HepG2 (cell line): ENCODE results near the gene CELSR3. TPM values are rescaled to one million over a fixed set of nuclear protein-coding genes. Genes with fewer than 3 reads are reported as not detected.

Experiments
- CENPT ChIP-seq: sonication (generic); formaldehyde crosslinking; IDR thresholded peaks from 2 replicates; pipeline ENCODE4 v1.8.0; 2022; ENCODE audit warnings: low read depth, mild to moderate bottlenecking, moderate library complexity, missing genetic modification reagents
- EHMT2 ChIP-seq: fragments of 200-600 bp; sonication (generic); IDR thresholded peaks from 2 replicates; pipeline ENCODE4 v1.7.0; 2017; ENCODE audit warnings: antibody characterized with exemption, low read depth, low read length, borderline replicate concordance
- KDM1A ChIP-seq: IDR thresholded peaks from 2 replicates; pipeline ENCODE4 v1.6.1; 2016; ENCODE audit warnings: missing compliant biosample characterization
- NBN ChIP-seq: fragments of 450-650 bp; conservative IDR thresholded peaks from 2 replicates; pipeline ENCODE4 v1.6.1; 2017
- NR2F6 ChIP-seq, 2 experiments: IDR thresholded peaks; 2 replicates each; pipeline ENCODE4 v1.6.1; 2016; ENCODE audit warnings: antibody characterized with exemption in 1 of 2, mild to moderate bottlenecking in 1 of 2
- POGZ ChIP-seq: sonication (generic); formaldehyde crosslinking; IDR thresholded peaks from 2 replicates; pipeline ENCODE4 v1.4.0; 2020; ENCODE audit warnings: mild to moderate bottlenecking, missing genetic modification reagents
- SIN3A ChIP-seq: IDR thresholded peaks from 2 replicates; pipeline ENCODE4 v1.6.1; 2011; ENCODE audit warnings: low read depth, mild to moderate bottlenecking, control low read depth, low read length, borderline replicate concordance
- THAP11 ChIP-seq: IDR thresholded peaks from 2 replicates; pipeline ENCODE4 v1.6.1; 2016; ENCODE audit warnings: missing biosample characterization, missing genetic modification reagents
- TRIM22 ChIP-seq: fragments of 450-650 bp; IDR thresholded peaks from 2 replicates; pipeline ENCODE4 v1.6.1; 2017
- U2AF1 ChIP-seq: fragments of 200-400 bp; formaldehyde crosslinking; optimal IDR thresholded peaks from 2 replicates; pipeline ENCODE3; 2017; ENCODE audit warnings: mild to moderate bottlenecking, low read depth, low read length
- ZKSCAN8 ChIP-seq: IDR thresholded peaks from 2 replicates; pipeline ENCODE4 v1.6.1; 2016; ENCODE audit warnings: borderline replicate concordance, missing genetic modification reagents, missing compliant biosample characterization
- ZNF333 ChIP-seq: sonication (generic); formaldehyde crosslinking; IDR thresholded peaks from 2 replicates; pipeline ENCODE4 v1.4.0; 2020; ENCODE audit warnings: mild to moderate bottlenecking, missing genetic modification reagents, borderline replicate concordance
- ZNF703 ChIP-seq: sonication (generic); formaldehyde crosslinking; IDR thresholded peaks from 2 replicates; pipeline ENCODE4 v1.5.1; 2020; ENCODE audit warnings: missing genetic modification reagents, mild to moderate bottlenecking, moderate library complexity, borderline replicate concordance
- polyA plus RNA-seq, 8 experiments: library from polyadenylated mRNA; depleted of rRNA in 3 of 8; stranded (reverse) in 7 of 8; unstranded in 1 of 8; fragments of >200 nt; fragmentation: Illumina TruSeq in 4 of 8; extraction: Trizol in 4 of 8; gene quantifications; 2 replicates each; pipeline versions ENCODE4 v1.2.1 to v1.2.3, GENCODE V29; 2011 to 2016; ENCODE audit warnings: low read depth in 4 of 8, missing spikeins in 1 of 8, mixed read lengths in 1 of 8; ENCODE audit not compliant: insufficient read depth in 1 of 8
- total RNA-seq, 5 experiments: library from RNA; depleted of rRNA; stranded (reverse); fragments of >200 nt; fragmentation: Illumina TruSeq; extraction: Trizol; gene quantifications; 2 replicates each; pipeline ENCODE4 v1.2.3, GENCODE V29; 2016; ENCODE audit warnings: low read depth in 1 of 5
- TF ChIP-seq, protein P1 (sequence below): sonication (generic); formaldehyde crosslinking; IDR thresholded peaks from one replicate; pipeline ENCODE4 v1.5.1; 2020; ENCODE audit warnings: mild to moderate bottlenecking, missing genetic modification reagents; ENCODE audit errors: not compliant biosample characterization
- TF ChIP-seq, protein P2 (sequence below): sonication (generic); formaldehyde crosslinking; IDR thresholded peaks from 2 replicates; pipeline ENCODE4 v1.8.0; 2022; ENCODE audit warnings: mild to moderate bottlenecking, missing genetic modification reagents
- TF ChIP-seq, protein P3 (sequence below): IDR thresholded peaks from 2 replicates; pipeline ENCODE4 v1.6.1; 2016; ENCODE audit warnings: control low read depth

The CELSR3 gene
- total and polyA plus RNA-seq, 2 of the 13 experiments (the other 11 are each of a cell fraction or from before 2014, with no cell fraction given) = 5.4 to 6.7 TPM

- TF ChIP-seq, protein P1, sequence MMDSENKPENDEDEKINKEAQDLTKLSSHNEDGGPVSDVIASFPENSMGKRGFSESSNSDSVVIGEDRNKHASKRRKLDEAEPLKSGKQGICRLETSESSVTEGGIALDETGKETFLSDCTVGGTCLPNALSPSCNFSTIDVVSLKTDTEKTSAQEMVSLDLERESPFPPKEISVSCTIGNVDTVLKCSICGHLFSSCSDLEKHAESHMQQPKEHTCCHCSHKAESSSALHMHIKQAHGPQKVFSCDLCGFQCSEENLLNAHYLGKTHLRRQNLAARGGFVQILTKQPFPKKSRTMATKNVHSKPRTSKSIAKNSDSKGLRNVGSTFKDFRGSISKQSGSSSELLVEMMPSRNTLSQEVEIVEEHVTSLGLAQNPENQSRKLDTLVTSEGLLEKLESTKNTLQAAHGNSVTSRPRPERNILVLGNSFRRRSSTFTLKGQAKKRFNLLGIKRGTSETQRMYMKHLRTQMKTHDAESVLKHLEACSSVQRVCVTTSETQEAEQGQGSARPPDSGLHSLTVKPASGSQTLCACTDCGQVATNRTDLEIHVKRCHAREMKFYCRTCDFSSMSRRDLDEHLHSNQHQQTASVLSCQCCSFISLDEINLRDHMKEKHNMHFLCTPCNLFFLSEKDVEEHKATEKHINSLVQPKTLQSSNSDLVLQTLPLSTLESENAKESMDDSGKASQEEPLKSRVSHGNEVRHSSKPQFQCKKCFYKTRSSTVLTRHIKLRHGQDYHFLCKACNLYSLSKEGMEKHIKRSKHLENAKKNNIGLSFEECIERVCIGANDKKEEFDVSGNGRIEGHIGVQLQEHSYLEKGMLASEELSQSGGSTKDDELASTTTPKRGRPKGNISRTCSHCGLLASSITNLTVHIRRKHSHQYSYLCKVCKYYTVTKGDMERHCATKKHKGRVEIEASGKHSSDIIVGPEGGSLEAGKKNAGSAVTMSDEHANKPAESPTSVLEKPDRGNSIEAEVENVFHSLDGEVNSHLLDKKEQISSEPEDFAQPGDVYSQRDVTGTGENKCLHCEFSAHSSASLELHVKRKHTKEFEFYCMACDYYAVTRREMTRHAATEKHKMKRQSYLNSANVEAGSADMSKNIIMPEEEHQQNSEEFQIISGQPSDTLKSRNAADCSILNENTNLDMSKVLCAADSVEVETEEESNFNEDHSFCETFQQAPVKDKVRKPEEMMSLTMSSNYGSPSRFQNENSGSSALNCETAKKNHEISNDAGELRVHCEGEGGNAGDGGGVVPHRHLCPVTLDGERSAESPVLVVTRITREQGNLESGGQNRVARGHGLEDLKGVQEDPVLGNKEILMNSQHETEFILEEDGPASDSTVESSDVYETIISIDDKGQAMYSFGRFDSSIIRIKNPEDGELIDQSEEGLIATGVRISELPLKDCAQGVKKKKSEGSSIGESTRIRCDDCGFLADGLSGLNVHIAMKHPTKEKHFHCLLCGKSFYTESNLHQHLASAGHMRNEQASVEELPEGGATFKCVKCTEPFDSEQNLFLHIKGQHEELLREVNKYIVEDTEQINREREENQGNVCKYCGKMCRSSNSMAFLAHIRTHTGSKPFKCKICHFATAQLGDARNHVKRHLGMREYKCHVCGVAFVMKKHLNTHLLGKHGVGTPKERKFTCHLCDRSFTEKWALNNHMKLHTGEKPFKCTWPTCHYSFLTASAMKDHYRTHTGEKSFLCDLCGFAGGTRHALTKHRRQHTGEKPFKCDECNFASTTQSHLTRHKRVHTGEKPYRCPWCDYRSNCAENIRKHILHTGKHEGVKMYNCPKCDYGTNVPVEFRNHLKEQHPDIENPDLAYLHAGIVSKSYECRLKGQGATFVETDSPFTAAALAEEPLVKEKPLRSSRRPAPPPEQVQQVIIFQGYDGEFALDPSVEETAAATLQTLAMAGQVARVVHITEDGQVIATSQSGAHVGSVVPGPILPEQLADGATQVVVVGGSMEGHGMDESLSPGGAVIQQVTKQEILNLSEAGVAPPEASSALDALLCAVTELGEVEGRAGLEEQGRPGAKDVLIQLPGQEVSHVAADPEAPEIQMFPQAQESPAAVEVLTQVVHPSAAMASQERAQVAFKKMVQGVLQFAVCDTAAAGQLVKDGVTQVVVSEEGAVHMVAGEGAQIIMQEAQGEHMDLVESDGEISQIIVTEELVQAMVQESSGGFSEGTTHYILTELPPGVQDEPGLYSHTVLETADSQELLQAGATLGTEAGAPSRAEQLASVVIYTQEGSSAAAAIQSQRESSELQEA (CRISPR knock-in tag) = peak; percentile 23
- TF ChIP-seq THAP11 (0 out of 2 replicates have a peak, but pooled peaks have one; percentile 22), ZNF703 (CRISPR knock-in tag) (no peak), CENPT (no peak), TRIM22 (no peak), ZKSCAN8 (CRISPR knock-in tag) (no peak), NBN (no peak), KDM1A (CRISPR knock-in tag) (no peak), POGZ (CRISPR knock-in tag) (no peak), U2AF1 (no peak), SIN3A (peak; percentile 36; the same call in 1 of the 2 replicates), ZNF333 (CRISPR knock-in tag) (no peak), NR2F6 (IDR thresholded peaks at IDR 0.05) (no peak), NR2F6 (CRISPR knock-in tag; IDR thresholded peaks at IDR 0.05) (peak; percentile 14; the same call in 1 of the 2 replicates), EHMT2 (no peak)
- TF ChIP-seq, protein P2, sequence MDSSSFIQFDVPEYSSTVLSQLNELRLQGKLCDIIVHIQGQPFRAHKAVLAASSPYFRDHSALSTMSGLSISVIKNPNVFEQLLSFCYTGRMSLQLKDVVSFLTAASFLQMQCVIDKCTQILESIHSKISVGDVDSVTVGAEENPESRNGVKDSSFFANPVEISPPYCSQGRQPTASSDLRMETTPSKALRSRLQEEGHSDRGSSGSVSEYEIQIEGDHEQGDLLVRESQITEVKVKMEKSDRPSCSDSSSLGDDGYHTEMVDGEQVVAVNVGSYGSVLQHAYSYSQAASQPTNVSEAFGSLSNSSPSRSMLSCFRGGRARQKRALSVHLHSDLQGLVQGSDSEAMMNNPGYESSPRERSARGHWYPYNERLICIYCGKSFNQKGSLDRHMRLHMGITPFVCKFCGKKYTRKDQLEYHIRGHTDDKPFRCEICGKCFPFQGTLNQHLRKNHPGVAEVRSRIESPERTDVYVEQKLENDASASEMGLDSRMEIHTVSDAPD (CRISPR knock-in tag) = no peak
- TF ChIP-seq, protein P3, sequence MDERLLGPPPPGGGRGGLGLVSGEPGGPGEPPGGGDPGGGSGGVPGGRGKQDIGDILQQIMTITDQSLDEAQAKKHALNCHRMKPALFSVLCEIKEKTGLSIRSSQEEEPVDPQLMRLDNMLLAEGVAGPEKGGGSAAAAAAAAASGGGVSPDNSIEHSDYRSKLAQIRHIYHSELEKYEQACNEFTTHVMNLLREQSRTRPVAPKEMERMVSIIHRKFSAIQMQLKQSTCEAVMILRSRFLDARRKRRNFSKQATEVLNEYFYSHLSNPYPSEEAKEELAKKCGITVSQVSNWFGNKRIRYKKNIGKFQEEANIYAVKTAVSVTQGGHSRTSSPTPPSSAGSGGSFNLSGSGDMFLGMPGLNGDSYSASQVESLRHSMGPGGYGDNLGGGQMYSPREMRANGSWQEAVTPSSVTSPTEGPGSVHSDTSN (CRISPR knock-in tag) = no peak
Observed at GRCh38 chr3:48656061-48656840, 6.4 kb downstream of the CELSR3 start (continued).
